ENCODE results near the gene E2F4.

DNA sequence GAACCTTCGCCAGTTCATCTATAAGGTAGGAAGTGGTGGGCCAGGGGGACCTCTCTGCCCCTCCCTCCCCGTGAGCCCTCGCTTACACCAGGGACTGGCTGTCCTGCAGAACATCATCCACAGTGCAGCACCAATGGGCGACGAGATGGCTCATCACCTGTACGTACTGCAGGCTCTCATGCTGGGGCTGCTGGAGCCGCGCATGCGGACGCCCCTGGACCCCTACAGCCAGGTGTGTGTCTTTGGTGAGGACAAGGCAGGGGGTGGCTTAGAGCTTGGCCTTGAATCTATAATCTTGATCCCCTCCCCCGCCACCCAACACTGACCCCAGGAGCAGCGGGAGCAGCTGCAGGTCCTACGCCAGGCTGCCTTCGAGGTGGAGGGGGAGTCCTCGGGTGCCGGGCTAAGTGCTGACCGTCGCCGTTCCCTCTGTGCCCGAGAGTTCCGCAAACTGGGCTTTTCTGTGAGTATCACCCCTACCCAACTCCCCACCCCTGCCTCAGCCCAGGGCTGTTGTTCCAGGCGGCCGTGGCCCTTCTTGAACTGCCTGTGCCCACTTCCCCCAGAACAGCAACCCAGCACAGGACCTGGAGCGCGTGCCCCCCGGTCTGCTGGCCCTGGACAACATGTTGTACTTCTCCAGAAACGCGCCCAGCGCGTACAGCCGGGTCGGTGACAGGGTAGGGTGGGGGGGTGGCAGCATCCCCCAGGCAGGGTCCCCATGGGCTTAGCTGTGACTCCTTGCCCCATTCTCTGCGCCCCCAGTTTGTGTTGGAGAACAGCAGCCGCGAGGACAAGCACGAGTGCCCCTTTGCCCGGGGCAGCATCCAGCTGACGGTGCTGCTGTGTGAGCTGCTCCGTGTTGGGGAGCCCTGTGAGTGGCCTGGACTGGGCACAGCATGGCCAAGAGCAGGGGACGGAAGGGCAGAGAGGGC, 9.7 kb downstream of the E2F4 start:
- TF ChIP-seq, protein P1, sequence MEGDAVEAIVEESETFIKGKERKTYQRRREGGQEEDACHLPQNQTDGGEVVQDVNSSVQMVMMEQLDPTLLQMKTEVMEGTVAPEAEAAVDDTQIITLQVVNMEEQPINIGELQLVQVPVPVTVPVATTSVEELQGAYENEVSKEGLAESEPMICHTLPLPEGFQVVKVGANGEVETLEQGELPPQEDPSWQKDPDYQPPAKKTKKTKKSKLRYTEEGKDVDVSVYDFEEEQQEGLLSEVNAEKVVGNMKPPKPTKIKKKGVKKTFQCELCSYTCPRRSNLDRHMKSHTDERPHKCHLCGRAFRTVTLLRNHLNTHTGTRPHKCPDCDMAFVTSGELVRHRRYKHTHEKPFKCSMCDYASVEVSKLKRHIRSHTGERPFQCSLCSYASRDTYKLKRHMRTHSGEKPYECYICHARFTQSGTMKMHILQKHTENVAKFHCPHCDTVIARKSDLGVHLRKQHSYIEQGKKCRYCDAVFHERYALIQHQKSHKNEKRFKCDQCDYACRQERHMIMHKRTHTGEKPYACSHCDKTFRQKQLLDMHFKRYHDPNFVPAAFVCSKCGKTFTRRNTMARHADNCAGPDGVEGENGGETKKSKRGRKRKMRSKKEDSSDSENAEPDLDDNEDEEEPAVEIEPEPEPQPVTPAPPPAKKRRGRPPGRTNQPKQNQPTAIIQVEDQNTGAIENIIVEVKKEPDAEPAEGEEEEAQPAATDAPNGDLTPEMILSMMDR (IDR thresholded peaks at IDR 0.05) = no peak
- TF ChIP-seq POLR2A (IDR thresholded peaks at IDR 0.05) = no peak

Data from testis (tissue), 2 donors.